K562 (cell line): ENCODE measurements around the gene ELOVL7. TPM values are rescaled to one million over a fixed set of nuclear protein-coding genes. Genes with fewer than 3 reads are reported as not detected.

Experiments
- ATAC-seq: fragments of 200-7000 bp; cut with Tn5 transposase; 3 replicates; pipeline ENCODE4 v1.9.1; 2020; ENCODE audit warnings: moderate library complexity
- BruUV-seq: library from RNA; stranded (reverse); fragments of 400-500 nt; replicated peaks from 2 replicates; lab custom pipeline; 2021; lab: Mats Ljungman, UMichigan
- CTCF ChIA-PET: fragments of 300-600 bp; formaldehyde crosslinking; extraction: SDS; loops from one replicate; lab custom pipeline; 2021; ENCODE audit warnings: low intra/inter-chr PET ratio; lab: Yijun Ruan, JAX
- POLR2A ChIA-PET: fragments of 300-600, 350-650 bp; sonication (Branson Sonifier 250); formaldehyde crosslinking; extraction: SDS; loops from one replicate; lab custom pipeline; 2021; ENCODE audit warnings: antibody characterized with exemption, inconsistent platforms; lab: Yijun Ruan, JAX
- DNase-seq, 4 experiments: peaks; one replicate each; pipeline versions ENCODE4 v3.0.0 to v3.0.0-alpha.2; 2011 to 2018; ENCODE audit warnings: low spot score in 3 of 4, mixed read lengths in 3 of 4; ENCODE audit errors: extremely low read depth in 1 of 4
- FAIRE-seq: peaks from 2 replicates; lab custom pipeline; 2011; peaks lifted over from hg19 to GRCh38; lab: Jason Lieb, UNC
- H2AFZ ChIP-seq: 2 replicates; pipeline ENCODE4 v1.6.0; 2011; ENCODE audit warnings: low read depth, low read length, control low read depth, inconsistent platforms
- H3K27ac ChIP-seq: fragments of 200-600 bp; 3 replicates; pipeline ENCODE4 v1.8.0; 2011; ENCODE audit warnings: low read depth, mild to moderate bottlenecking, control low read depth, inconsistent platforms, low read length, moderate library complexity, mixed read lengths; ENCODE audit errors: extremely low read depth
- H3K27me3 ChIP-seq, 2 experiments: fragments of 300-600 bp in 1 of 2; 2 replicates in 1 of 2; 3 replicates in 1 of 2; pipeline versions ENCODE4 v1.6.0 to v1.8.0; 2011; ENCODE audit warnings: inconsistent platforms in 2 of 2, low read length in 2 of 2, mild to moderate bottlenecking in 1 of 2, mixed read lengths in 1 of 2, moderate library complexity in 1 of 2; ENCODE audit not compliant: control insufficient read depth in 2 of 2, insufficient read depth in 2 of 2
- H3K36me3 ChIP-seq: fragments of 300-600 bp; 3 replicates; pipeline ENCODE4 v1.8.0; 2011; ENCODE audit warnings: mild to moderate bottlenecking, low read length, inconsistent platforms; ENCODE audit not compliant: control insufficient read depth, insufficient read depth
- H3K4me1 ChIP-seq, 2 experiments: fragments of 200-600 bp in 1 of 2; replicated peaks in 1 of 2; 2 replicates in 1 of 2; 3 replicates in 1 of 2; pipeline versions ENCODE4 v1.5.1 to v1.8.0; 2011; ENCODE audit warnings: inconsistent platforms in 2 of 2, low read length in 2 of 2, mild to moderate bottlenecking in 1 of 2, mixed read lengths in 1 of 2, moderate library complexity in 1 of 2; ENCODE audit not compliant: control insufficient read depth in 2 of 2, insufficient read depth in 2 of 2
- H3K4me2 ChIP-seq: 2 replicates; pipeline ENCODE4 v1.6.1; 2011; ENCODE audit warnings: low read length, control low read depth, inconsistent platforms, mixed read lengths; ENCODE audit not compliant: insufficient read depth
- H3K4me3 ChIP-seq: fragments of 200-600 bp; sonication (generic), shearing (Covaris generic); 2 replicates; pipeline ENCODE4 v1.5.1; 2016; ENCODE audit warnings: control low read depth, inconsistent platforms
- H3K79me2 ChIP-seq: fragments of 200-600 bp; 3 replicates; pipeline ENCODE4 v1.8.0; 2011; ENCODE audit warnings: low read length, inconsistent platforms; ENCODE audit not compliant: control insufficient read depth, insufficient read depth
- H3K9ac ChIP-seq, 2 experiments: 2 replicates each; pipeline versions ENCODE4 v1.6.0 to v1.6.1; 2011; ENCODE audit warnings: low read depth in 2 of 2, low read length in 2 of 2, control low read depth in 1 of 2, inconsistent platforms in 1 of 2, mild to moderate bottlenecking in 1 of 2, mixed read lengths in 1 of 2; ENCODE audit not compliant: insufficient read depth in 1 of 2
- H3K9me1 ChIP-seq: one replicate; pipeline ENCODE4 v1.6.0; 2011; ENCODE audit warnings: inconsistent platforms, mild to moderate bottlenecking, low read length, moderate library complexity; ENCODE audit not compliant: control insufficient read depth, insufficient read depth
- H3K9me3 ChIP-seq: replicated peaks from 2 replicates; pipeline ENCODE4 v1.5.1; 2011; ENCODE audit warnings: low read depth, low read length, inconsistent platforms; ENCODE audit not compliant: control insufficient read depth, insufficient read depth
- H4K20me1 ChIP-seq: replicated peaks from 2 replicates; pipeline ENCODE4 v1.6.1; 2011; ENCODE audit warnings: low read length, inconsistent platforms, mixed read lengths; ENCODE audit not compliant: control insufficient read depth, insufficient read depth
- ATF3 ChIP-seq, 2 experiments: fragments of 450-650 bp in 1 of 2; sonication (generic) in 1 of 2; formaldehyde crosslinking in 1 of 2; IDR thresholded peaks in 1 of 2; conservative IDR thresholded peaks in 1 of 2; 2 replicates each; pipeline versions ENCODE4 v1.6.1 to v1.8.1; 2016 to 2023; ENCODE audit warnings: mild to moderate bottlenecking in 2 of 2, moderate library complexity in 2 of 2, inconsistent platforms in 1 of 2, missing genetic modification reagents in 1 of 2
- BRCA1 ChIP-seq, 2 experiments: fragments of 450-650 bp in 1 of 2; sonication (generic) in 1 of 2; formaldehyde crosslinking in 1 of 2; IDR thresholded peaks; 2 replicates each; pipeline versions ENCODE4 v1.5.0 to v1.6.1; 2017 to 2020; ENCODE audit warnings: mild to moderate bottlenecking in 1 of 2, missing genetic modification reagents in 1 of 2
- CEBPG ChIP-seq, 3 experiments: fragments of 200-800 bp in 1 of 3; sonication (Bioruptor generic) in 1 of 3; sonication (generic) in 1 of 3; formaldehyde crosslinking in 1 of 3; IDR thresholded peaks in 2 of 3; conservative IDR thresholded peaks in 1 of 3; 2 replicates each; pipeline versions ENCODE4 v1.6.1 to v1.8.0; 2016 to 2022; ENCODE audit warnings: missing compliant biosample characterization in 2 of 3, missing genetic modification characterization in 2 of 3, mild to moderate bottlenecking in 1 of 3, missing genetic modification reagents in 1 of 3
- CREB3L1 ChIP-seq: fragments of 450-650 bp; IDR thresholded peaks from 2 replicates; pipeline ENCODE4 v1.6.1; 2014; ENCODE audit warnings: low read depth, mild to moderate bottlenecking, moderate library complexity, borderline replicate concordance
- HNRNPLL ChIP-seq: fragments of 200-400 bp; formaldehyde crosslinking; IDR thresholded peaks from 2 replicates; pipeline ENCODE4 v1.6.1; 2017; ENCODE audit warnings: low read length, low read depth, mild to moderate bottlenecking; ENCODE audit not compliant: poor library complexity, severe bottlenecking
- KHSRP ChIP-seq: fragments of 450-650 bp; IDR thresholded peaks from 2 replicates; pipeline ENCODE4 v1.6.1; 2017
- KLF1 ChIP-seq: fragments of 450-650 bp; IDR thresholded peaks from 2 replicates; pipeline ENCODE4 v1.6.1; 2016; ENCODE audit warnings: missing genetic modification characterization, missing compliant biosample characterization
- NFRKB ChIP-seq: fragments of 450-650 bp; IDR thresholded peaks from 2 replicates; pipeline ENCODE4 v1.6.1; 2016; ENCODE audit warnings: low read depth
- SMAD1 ChIP-seq: fragments of 150-350 bp; IDR thresholded peaks from 2 replicates; pipeline ENCODE4 v1.6.1; 2014; ENCODE audit warnings: low read length, low read depth; ENCODE audit not compliant: partially characterized antibody
- SRSF9 ChIP-seq: fragments of 200-400 bp; formaldehyde crosslinking; IDR thresholded peaks from 2 replicates; pipeline ENCODE4 v1.6.1; 2017; ENCODE audit warnings: low read depth, low read length, borderline replicate concordance
- TAF7 ChIP-seq: fragments of 450-650 bp; IDR thresholded peaks from 2 replicates; pipeline ENCODE4 v1.6.1; 2016; ENCODE audit warnings: missing genetic modification characterization, missing compliant biosample characterization
- TARDBP ChIP-seq: fragments of 450-650 bp; IDR thresholded peaks from 2 replicates; pipeline ENCODE4 v1.6.1; 2016
- TBP ChIP-seq: optimal IDR thresholded peaks from 2 replicates; pipeline ENCODE3; 2011; ENCODE audit warnings: low read depth, low read length, improper control_type of control experiment
- TCF15 ChIP-seq: fragments of 250-450 bp; sonication (Bioruptor Pico); IDR thresholded peaks from 2 replicates; pipeline ENCODE4 v1.8.0; 2022; ENCODE audit warnings: moderate library complexity, mild to moderate bottlenecking, inconsistent platforms
- YBX1 ChIP-seq: fragments of 450-650 bp; IDR thresholded peaks from 2 replicates; pipeline ENCODE4 v1.7.1; 2016; ENCODE audit warnings: mild to moderate bottlenecking
- ZNF239 ChIP-seq: fragments of 250-450 bp; sonication (Bioruptor Pico); IDR thresholded peaks from 2 replicates; pipeline ENCODE4 v1.4.0; 2020; ENCODE audit warnings: mild to moderate bottlenecking
- ZNF785 ChIP-seq: fragments of 250-450 bp; sonication (Bioruptor Pico); IDR thresholded peaks from 2 replicates; pipeline ENCODE4 v1.4.0; 2020; ENCODE audit warnings: mild to moderate bottlenecking
- WGBS: fragments of 100-300 bp; shearing (Covaris generic); methylation state at CpG from one replicate; pipeline ENCODE4 v1.1.6; 2016; ENCODE audit warnings: low coverage, mixed read lengths; ENCODE audit not compliant: insufficient coverage; ENCODE audit errors: missing lambda C conversion rate; 5-methylcytosine and 5-hydroxymethylcytosine counted together
- in situ Hi-C: fragments of 300-500 bp; cut with MboI; formaldehyde crosslinking; loops from 4 replicates; pipeline ENCODE4 v1.15.0; 2018; ENCODE audit warnings: inconsistent platforms, mixed read lengths
- intact Hi-C: fragments of 100-400 bp; cut with micrococcal nuclease; formaldehyde crosslinking; loops from 2 replicates; pipeline ENCODE4 v1.14.2; 2022
- polyA plus RNA-seq, 8 experiments: library from polyadenylated mRNA; depleted of rRNA in 4 of 8; stranded (reverse) in 5 of 8; unstranded in 3 of 8; fragments of >200 nt; fragmentation: Nextera tagmentation in 2 of 8; fragmentation: Illumina TruSeq in 1 of 8; extraction: Ambion mirVana in 2 of 8; extraction: Trizol in 1 of 8; gene quantifications; 2 replicates each; pipeline versions ENCODE4 v1.2.1 to v1.2.3, GENCODE V29; 2011 to 2014; ENCODE audit warnings: inconsistent platforms in 1 of 8, missing spikeins in 1 of 8
- total RNA-seq, 7 experiments: library from RNA; depleted of rRNA in 6 of 7; stranded (reverse); fragments of >200 nt in 6 of 7; fragmentation: Illumina TruSeq in 2 of 7; extraction: Trizol in 2 of 7; gene quantifications; 2 replicates each; pipeline versions ENCODE4 v1.2.1 to v1.2.3, GENCODE V29; 2011 to 2021; ENCODE audit warnings: low replicate concordance in 1 of 7

Gene ELOVL7
- total and polyA plus RNA-seq, 9 of the 15 experiments (the other 6 are each of a cell fraction or from before 2014, with no cell fraction given): 4.5 to 12.3 (median 6.9) TPM

- ChIA-PET CTCF (no interaction called here), POLR2A (interaction anchor here (0.5 to 1.1 kb wide), 3 partner anchors 8 to 98 kb away, joined by 3 to 4 read pairs (median 4); no protein-coding TSS in a partner anchor)
- no TSS peak for BruUV-seq
- Histone ChIP-seq H3K27ac (peak overlapping the region; percentile 96), H3K9ac (peak overlapping the region in 1 of 2 experiments; percentile 64; a peak in 2 of 4 replicates), H4K20me1 (no peaks in the 10 kb centered on the region), H3K4me2 (peak overlapping the region; percentile 67), H3K9me1 (no peaks in the 10 kb centered on the region), H3K4me1 (peaks cover 0 to 40% of the 10 kb centered on the region in 2 experiments; a peak in 3 of 5 replicates), H3K36me3 (no peaks in the 10 kb centered on the region; the same call in 2 of the 3 replicates), H2AFZ (peak overlapping the region; percentile 86), H3K27me3 (no peaks in the 10 kb centered on the region), H3K79me2 (no peaks in the 10 kb centered on the region; the same call in 2 of the 3 replicates), H3K9me3 (peaks cover 2% of the 10 kb centered on the region), H3K4me3 (no peak overlapping the region)
- no peak for DNase-seq
- no peak for ATAC-seq
- in situ Hi-C loops (no loop called here), intact Hi-C loops (no loop called here)
- WGBS: 86% methylated on average over 4 of the region's 4 CpGs
- FAIRE-seq: no peak
- TF ChIP-seq ATF3 (IDR thresholded peaks at IDR 0.05) (no peak), ATF3 (CRISPR knock-in tag; conservative IDR thresholded peaks at IDR 0.05) (no peak), CREB3L1 (no peak), TBP (no peak), BRCA1 (IDR thresholded peaks at IDR 0.05) (no peak), BRCA1 (CRISPR knock-in tag; IDR thresholded peaks at IDR 0.05) (no peak), ZNF239 (CRISPR knock-in tag) (peak; percentile 58; the same call in 1 of the 2 replicates), ZNF785 (no peak), TAF7 (tag) (0 out of 2 replicates have a peak, but pooled peaks have one; percentile 3), TCF15 (0 out of 2 replicates have a peak, but pooled peaks have one; percentile 12), KLF1 (tag) (no peak), HNRNPLL (no peak), NFRKB (0 out of 2 replicates have a peak, but pooled peaks have one; percentile 2), SMAD1 (no peak), TARDBP (no peak), CEBPG (CRISPR knock-in tag; IDR thresholded peaks at IDR 0.05) (no peak), CEBPG (tag; conservative IDR thresholded peaks at IDR 0.05 in 1 of 2, IDR thresholded peaks at IDR 0.05 in 1 of 2) (peak in 1 of 2 experiments; percentile 51; a peak in 1 of 4 replicates), SRSF9 (no peak), KHSRP (no peak), YBX1 (no peak)
These were observed 22.4 kb downstream of the ELOVL7 start for GRCh38 chr5:60821488-60822284.
